Measurements from ENCODE around the gene DNAJC10.

Gene DNAJC10

DNA sequence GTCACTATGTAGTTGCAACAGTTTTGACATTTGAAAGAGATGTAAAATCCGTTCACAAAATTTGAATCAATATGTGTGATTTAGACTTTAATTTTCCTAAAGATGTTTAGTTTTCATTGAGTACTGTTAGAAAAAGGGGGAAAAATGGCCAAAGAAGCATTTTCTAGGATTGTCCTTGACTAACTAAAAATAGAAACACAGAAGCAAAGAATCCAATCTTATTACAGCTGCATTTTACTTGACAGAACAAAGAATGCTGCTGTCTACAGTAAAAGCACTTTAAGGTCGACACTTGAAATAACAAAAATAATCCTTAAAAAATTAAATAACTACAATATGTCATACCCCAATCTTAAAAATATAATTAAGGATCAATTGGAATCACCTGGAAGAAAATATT, 101.5 kb downstream of the DNAJC10 start:
- H3K27me3 ChIP-seq (replicated peaks; ENCODE audit: control insufficient read depth, insufficient read depth, low read length) = no peaks in the 10 kb centered on the region
- DNase-seq (ENCODE audit: extremely low read depth, insufficient read length) = no peak
- no peak overlapping the region for H3K4me3 ChIP-seq (replicated peaks; ENCODE audit: low read depth, low read length)
- no peak for TF ChIP-seq CTCF (IDR thresholded peaks at IDR 0.05; ENCODE audit: insufficient read depth, low read length, poor library complexity, severe bottlenecking)
- no peaks in the 10 kb centered on the region for H3K36me3 ChIP-seq (ENCODE audit: control insufficient read depth, insufficient read depth, low read length)

GRCh38 chr2:182818501-182818900, 102.4 kb downstream of the DNAJC10 start:
- Histone ChIP-seq H3K36me3 (ENCODE audit: control insufficient read depth, insufficient read depth, low read length) (no peaks in the 10 kb centered on the region), H3K27me3 (replicated peaks; ENCODE audit: control insufficient read depth, insufficient read depth, low read length) (no peaks in the 10 kb centered on the region), H3K4me3 (replicated peaks; ENCODE audit: low read depth, low read length) (no peak overlapping the region)
- no peak for TF ChIP-seq CTCF (IDR thresholded peaks at IDR 0.05; ENCODE audit: insufficient read depth, low read length, poor library complexity, severe bottlenecking)
- DNase-seq (ENCODE audit: extremely low read depth, insufficient read length) = no peak

DNA sequence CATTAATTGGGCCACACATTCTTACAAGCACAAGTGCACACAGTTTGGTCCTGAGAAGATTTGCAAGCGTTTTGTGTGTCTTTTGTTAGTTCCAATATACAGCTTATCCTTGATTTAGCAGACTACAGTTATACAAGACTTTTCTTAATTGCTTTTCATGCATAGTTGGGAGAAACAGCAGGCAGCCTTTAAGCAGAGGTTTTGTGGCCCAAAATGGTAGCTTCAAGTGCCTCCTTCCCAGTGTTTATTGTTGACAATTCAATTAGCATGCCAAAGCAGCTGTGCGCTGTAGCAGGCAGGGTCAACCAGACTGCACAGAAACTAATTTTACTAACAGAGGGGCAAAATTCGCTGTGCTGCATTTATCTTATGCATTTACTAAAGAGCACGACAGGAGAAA, 102.9 kb downstream of the DNAJC10 start:
- no peak for TF ChIP-seq CTCF (IDR thresholded peaks at IDR 0.05; ENCODE audit: insufficient read depth, low read length, poor library complexity, severe bottlenecking)
- no peak overlapping the region for H3K4me3 ChIP-seq (replicated peaks; ENCODE audit: low read depth, low read length)
- DNase-seq (ENCODE audit: extremely low read depth, insufficient read length) = no peak
- no peaks in the 10 kb centered on the region for H3K36me3 ChIP-seq (ENCODE audit: control insufficient read depth, insufficient read depth, low read length)
- no peaks in the 10 kb centered on the region for H3K27me3 ChIP-seq (replicated peaks; ENCODE audit: control insufficient read depth, insufficient read depth, low read length)

DNA sequence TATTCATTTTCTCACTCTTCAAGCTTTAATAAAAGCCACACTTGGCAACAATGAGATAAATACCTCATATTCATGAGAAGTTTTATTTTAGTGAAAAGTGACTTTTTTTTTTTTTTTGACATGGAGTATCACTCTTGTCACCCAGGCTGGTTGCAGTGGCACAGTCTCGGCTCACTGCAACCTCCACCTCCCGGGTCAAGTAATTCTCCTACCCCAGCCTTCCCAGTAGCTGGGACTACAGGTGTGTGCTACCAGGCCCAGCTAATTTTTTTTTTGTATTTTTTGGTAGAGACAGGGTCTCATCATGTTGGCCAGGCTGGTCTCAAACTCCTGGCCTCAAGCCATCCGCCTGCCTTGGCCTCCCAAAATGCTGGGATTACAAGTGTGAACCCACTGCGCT, 103.4 kb downstream of the DNAJC10 start:
- no peaks in the 10 kb centered on the region for H3K27me3 ChIP-seq (replicated peaks; ENCODE audit: control insufficient read depth, insufficient read depth, low read length)
- H3K36me3 ChIP-seq (ENCODE audit: control insufficient read depth, insufficient read depth, low read length) = no peaks in the 10 kb centered on the region
- DNase-seq (ENCODE audit: extremely low read depth, insufficient read length) = no peak
- no peak overlapping the region for H3K4me3 ChIP-seq (replicated peaks; ENCODE audit: low read depth, low read length)
- TF ChIP-seq CTCF (IDR thresholded peaks at IDR 0.05; ENCODE audit: insufficient read depth, low read length, poor library complexity, severe bottlenecking) = no peak

- H3K36me3 ChIP-seq (ENCODE audit: control insufficient read depth, insufficient read depth, low read length) = no peaks in the 10 kb centered on the region
- no peak for TF ChIP-seq CTCF (IDR thresholded peaks at IDR 0.05; ENCODE audit: insufficient read depth, low read length, poor library complexity, severe bottlenecking)
- DNase-seq (ENCODE audit: extremely low read depth, insufficient read length) = no peak
Observed at GRCh38 chr2:182821182-182821581, 105.1 kb downstream of the DNAJC10 start.

DNA sequence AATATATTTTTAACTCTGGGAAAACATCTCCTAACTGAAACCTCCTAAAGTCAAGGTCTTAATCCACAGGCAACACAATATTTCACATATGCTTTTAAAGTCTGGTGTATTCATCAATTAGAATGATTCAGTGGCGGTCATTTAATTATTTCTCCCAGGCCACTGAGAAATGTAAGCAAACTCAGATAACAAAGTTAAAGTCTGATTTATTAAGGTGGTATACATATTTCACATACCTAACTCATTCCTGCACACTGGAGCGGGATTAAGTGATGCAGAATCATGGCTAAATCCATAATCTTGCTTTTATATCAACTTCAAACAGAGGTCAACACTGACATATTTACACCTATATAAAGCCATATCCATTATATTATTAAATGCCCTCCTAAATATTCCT, 106.7 kb downstream of the DNAJC10 start:
- no peak overlapping the region for H3K4me3 ChIP-seq (replicated peaks; ENCODE audit: low read depth, low read length)
- TF ChIP-seq CTCF (IDR thresholded peaks at IDR 0.05; ENCODE audit: insufficient read depth, low read length, poor library complexity, severe bottlenecking) = no peak
- no peaks in the 10 kb centered on the region; the same call in none of the 2 replicates for H3K27me3 ChIP-seq (replicated peaks; ENCODE audit: control insufficient read depth, insufficient read depth, low read length)
- DNase-seq (ENCODE audit: extremely low read depth, insufficient read length) = no peak
- no peaks in the 10 kb centered on the region for H3K36me3 ChIP-seq (ENCODE audit: control insufficient read depth, insufficient read depth, low read length)

More at GRCh38 chr2:182821182-182821581, 105.1 kb downstream of the DNAJC10 start:
- no peak overlapping the region for H3K4me3 ChIP-seq (replicated peaks; ENCODE audit: low read depth, low read length)
- no peaks in the 10 kb centered on the region; the same call in 1 of the 2 replicates for H3K27me3 ChIP-seq (replicated peaks; ENCODE audit: control insufficient read depth, insufficient read depth, low read length)
